ENCODE results near the gene TMEM33. TPM values are rescaled to one million over a fixed set of nuclear protein-coding genes. Genes with fewer than 3 reads are reported as not detected.

TMEM33 gene
- total RNA-seq, 1 donor from 2014 or later, result 59.6 TPM

- Mint-ChIP-seq H3K4me3 (ENCODE audit: unreplicated experiment) (peak overlapping the region; percentile 99), H3K9me3 (ENCODE audit: unreplicated experiment) (no peaks in the 10 kb centered on the region), H3K27ac (ENCODE audit: unreplicated experiment) (peak overlapping the region; percentile 98), H3K36me3 (ENCODE audit: low read depth, unreplicated experiment) (peaks cover 12% of the 10 kb centered on the region), H3K4me1 (ENCODE audit: unreplicated experiment) (peaks cover 23% of the 10 kb centered on the region), H3K27me3 (ENCODE audit: unreplicated experiment) (peaks cover 8% of the 10 kb centered on the region)
- DNase-seq (ENCODE audit: low spot score), result no peak
- TF ChIP-seq CTCF (IDR thresholded peaks at IDR 0.05; ENCODE audit: unreplicated experiment), result no peak
These were observed 408 bp downstream of the TMEM33 start for GRCh38 chr4:41935652-41936021.

GRCh38 chr4:41939016-41939626 lies 3.9 kb downstream of the TMEM33 start:
- Mint-ChIP-seq H3K4me1 (ENCODE audit: unreplicated experiment) (peaks cover 23% of the 10 kb centered on the region), H3K27me3 (ENCODE audit: unreplicated experiment) (peaks cover 8% of the 10 kb centered on the region), H3K36me3 (ENCODE audit: low read depth, unreplicated experiment) (peaks cover 12% of the 10 kb centered on the region), H3K4me3 (ENCODE audit: unreplicated experiment) (no peak overlapping the region), H3K27ac (ENCODE audit: unreplicated experiment) (no peak overlapping the region), H3K9me3 (ENCODE audit: unreplicated experiment) (no peaks in the 10 kb centered on the region)
- no peak for DNase-seq (ENCODE audit: low spot score)
- TF ChIP-seq CTCF (IDR thresholded peaks at IDR 0.05; ENCODE audit: unreplicated experiment), result no peak

- Mint-ChIP-seq H3K27ac (ENCODE audit: unreplicated experiment) (no peak overlapping the region), H3K36me3 (ENCODE audit: low read depth, unreplicated experiment) (peaks cover 7% of the 10 kb centered on the region), H3K4me3 (ENCODE audit: unreplicated experiment) (no peak overlapping the region), H3K9me3 (ENCODE audit: unreplicated experiment) (no peaks in the 10 kb centered on the region), H3K27me3 (ENCODE audit: unreplicated experiment) (no peaks in the 10 kb centered on the region), H3K4me1 (ENCODE audit: unreplicated experiment) (peaks cover 12% of the 10 kb centered on the region)
- no peak for TF ChIP-seq CTCF (IDR thresholded peaks at IDR 0.05; ENCODE audit: unreplicated experiment)
- no peak for DNase-seq (ENCODE audit: low spot score)
These were observed 5.6 kb downstream of the TMEM33 start for GRCh38 chr4:41940834-41941233.

GRCh38 chr4:41943506-41943905 lies 8.3 kb downstream of the TMEM33 start:
- H3K36me3 Mint-ChIP-seq (ENCODE audit: low read depth, unreplicated experiment), result peaks cover 4% of the 10 kb centered on the region
- no peaks in the 10 kb centered on the region for H3K27me3 Mint-ChIP-seq (ENCODE audit: unreplicated experiment)
- H3K27ac Mint-ChIP-seq (ENCODE audit: unreplicated experiment), result no peak overlapping the region
- H3K4me3 Mint-ChIP-seq (ENCODE audit: unreplicated experiment), result no peak overlapping the region
- no peaks in the 10 kb centered on the region for H3K9me3 Mint-ChIP-seq (ENCODE audit: unreplicated experiment)
- H3K4me1 Mint-ChIP-seq (ENCODE audit: unreplicated experiment), result no peaks in the 10 kb centered on the region
- TF ChIP-seq CTCF (IDR thresholded peaks at IDR 0.05; ENCODE audit: unreplicated experiment), result no peak
- no peak for DNase-seq (ENCODE audit: low spot score)

GRCh38 chr4:41944089-41944488 lies 8.9 kb downstream of the TMEM33 start:
- no peak for DNase-seq (ENCODE audit: low spot score)
- H3K9me3 Mint-ChIP-seq (ENCODE audit: unreplicated experiment), result no peaks in the 10 kb centered on the region
- no peak overlapping the region for H3K27ac Mint-ChIP-seq (ENCODE audit: unreplicated experiment)
- peaks cover 4% of the 10 kb centered on the region for H3K36me3 Mint-ChIP-seq (ENCODE audit: low read depth, unreplicated experiment)
- no peak for TF ChIP-seq CTCF (IDR thresholded peaks at IDR 0.05; ENCODE audit: unreplicated experiment)
- no peaks in the 10 kb centered on the region for H3K4me1 Mint-ChIP-seq (ENCODE audit: unreplicated experiment)
- H3K27me3 Mint-ChIP-seq (ENCODE audit: unreplicated experiment), result no peaks in the 10 kb centered on the region
- no peak overlapping the region for H3K4me3 Mint-ChIP-seq (ENCODE audit: unreplicated experiment)
